ENCODE data around the gene NUPR1. TPM values are rescaled to one million over a fixed set of nuclear protein-coding genes. Genes with fewer than 3 reads are reported as not detected.

NUPR1 gene
- total and polyA plus RNA-seq, 2 of the 13 experiments (the other 11 are each of a cell fraction or from before 2014, with no cell fraction given): 18.0 to 25.6 TPM

DNA sequence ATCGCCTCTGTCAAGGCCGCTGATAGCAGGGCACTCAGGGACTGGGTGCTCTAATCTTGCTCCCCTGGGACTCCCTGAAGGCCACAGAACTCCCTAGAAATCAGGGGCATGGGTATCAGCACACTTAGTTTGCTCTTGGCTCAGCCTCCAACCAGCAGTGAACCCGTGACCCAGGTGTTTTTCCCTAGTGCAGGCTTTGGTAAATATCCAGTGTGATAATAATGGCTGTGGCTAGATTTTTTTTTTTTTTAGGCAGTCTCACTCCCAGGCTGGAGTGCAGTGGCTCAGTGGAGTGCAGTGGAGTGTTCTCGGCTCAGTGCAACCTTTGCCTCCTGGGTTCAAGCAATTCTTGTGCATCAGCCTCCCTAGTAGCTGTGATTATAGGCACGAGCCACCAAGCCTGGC lies 10.3 kb downstream of the NUPR1 start (continued):
- TF ChIP-seq, protein P1, sequence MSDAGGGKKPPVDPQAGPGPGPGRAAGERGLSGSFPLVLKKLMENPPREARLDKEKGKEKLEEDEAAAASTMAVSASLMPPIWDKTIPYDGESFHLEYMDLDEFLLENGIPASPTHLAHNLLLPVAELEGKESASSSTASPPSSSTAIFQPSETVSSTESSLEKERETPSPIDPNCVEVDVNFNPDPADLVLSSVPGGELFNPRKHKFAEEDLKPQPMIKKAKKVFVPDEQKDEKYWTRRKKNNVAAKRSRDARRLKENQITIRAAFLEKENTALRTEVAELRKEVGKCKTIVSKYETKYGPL (CRISPR knock-in tag; IDR thresholded peaks at IDR 0.05): no peak
- 0 out of 2 replicates have a peak, but pooled peaks have one; percentile 8 for TF ChIP-seq ZNF644 (CRISPR knock-in tag; IDR thresholded peaks at IDR 0.05; ENCODE audit: low read depth)
- TF ChIP-seq SRSF4 (IDR thresholded peaks at IDR 0.05; ENCODE audit: low read depth, low read length, poor library complexity, severe bottlenecking): no peak
- TF ChIP-seq MIXL1 (CRISPR knock-in tag; IDR thresholded peaks at IDR 0.05): no peak
- peak; percentile 79; the same call in 1 of the 2 replicates for TF ChIP-seq SMYD3 (CRISPR knock-in tag; IDR thresholded peaks at IDR 0.05)
- TF ChIP-seq, protein P2, sequence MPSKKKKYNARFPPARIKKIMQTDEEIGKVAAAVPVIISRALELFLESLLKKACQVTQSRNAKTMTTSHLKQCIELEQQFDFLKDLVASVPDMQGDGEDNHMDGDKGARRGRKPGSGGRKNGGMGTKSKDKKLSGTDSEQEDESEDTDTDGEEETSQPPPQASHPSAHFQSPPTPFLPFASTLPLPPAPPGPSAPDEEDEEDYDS (CRISPR knock-in tag; IDR thresholded peaks at IDR 0.05): 0 out of 2 replicates have a peak, but pooled peaks have one; percentile 17
- TF ChIP-seq, protein P3, sequence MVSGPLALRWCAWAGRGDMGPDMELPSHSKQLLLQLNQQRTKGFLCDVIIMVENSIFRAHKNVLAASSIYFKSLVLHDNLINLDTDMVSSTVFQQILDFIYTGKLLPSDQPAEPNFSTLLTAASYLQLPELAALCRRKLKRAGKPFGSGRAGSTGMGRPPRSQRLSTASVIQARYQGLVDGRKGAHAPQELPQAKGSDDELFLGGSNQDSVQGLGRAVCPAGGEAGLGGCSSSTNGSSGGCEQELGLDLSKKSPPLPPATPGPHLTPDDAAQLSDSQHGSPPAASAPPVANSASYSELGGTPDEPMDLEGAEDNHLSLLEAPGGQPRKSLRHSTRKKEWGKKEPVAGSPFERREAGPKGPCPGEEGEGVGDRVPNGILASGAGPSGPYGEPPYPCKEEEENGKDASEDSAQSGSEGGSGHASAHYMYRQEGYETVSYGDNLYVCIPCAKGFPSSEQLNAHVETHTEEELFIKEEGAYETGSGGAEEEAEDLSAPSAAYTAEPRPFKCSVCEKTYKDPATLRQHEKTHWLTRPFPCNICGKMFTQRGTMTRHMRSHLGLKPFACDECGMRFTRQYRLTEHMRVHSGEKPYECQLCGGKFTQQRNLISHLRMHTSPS (CRISPR knock-in tag; IDR thresholded peaks at IDR 0.05; ENCODE audit: low read depth): no peak
- TF ChIP-seq REPIN1 (CRISPR knock-in tag; IDR thresholded peaks at IDR 0.05; ENCODE audit: borderline replicate concordance, low read depth): no peak
- TF ChIP-seq ZNF501 (CRISPR knock-in tag; IDR thresholded peaks at IDR 0.05): 0 out of 2 replicates have a peak, but pooled peaks have one; percentile 62
- TF ChIP-seq THAP11 (CRISPR knock-in tag; IDR thresholded peaks at IDR 0.05): peak; percentile 49; the same call in 1 of the 2 replicates
- no peak for TF ChIP-seq U2AF1 (optimal IDR thresholded peaks at IDR 0.05; ENCODE audit: low read depth, low read length)
- TF ChIP-seq KAT7 (CRISPR knock-in tag; IDR thresholded peaks at IDR 0.05; ENCODE audit: borderline replicate concordance): no peak; the same call in 1 of the 2 replicates
- TF ChIP-seq CCAR2 (optimal IDR thresholded peaks at IDR 0.05; ENCODE audit: low read depth, low read length): no peak
- TF ChIP-seq ZNF615 (CRISPR knock-in tag; IDR thresholded peaks at IDR 0.05; ENCODE audit: borderline replicate concordance): no peak
- TF ChIP-seq ZNF468 (CRISPR knock-in tag; IDR thresholded peaks at IDR 0.05): no peak
- TF ChIP-seq, protein P4, sequence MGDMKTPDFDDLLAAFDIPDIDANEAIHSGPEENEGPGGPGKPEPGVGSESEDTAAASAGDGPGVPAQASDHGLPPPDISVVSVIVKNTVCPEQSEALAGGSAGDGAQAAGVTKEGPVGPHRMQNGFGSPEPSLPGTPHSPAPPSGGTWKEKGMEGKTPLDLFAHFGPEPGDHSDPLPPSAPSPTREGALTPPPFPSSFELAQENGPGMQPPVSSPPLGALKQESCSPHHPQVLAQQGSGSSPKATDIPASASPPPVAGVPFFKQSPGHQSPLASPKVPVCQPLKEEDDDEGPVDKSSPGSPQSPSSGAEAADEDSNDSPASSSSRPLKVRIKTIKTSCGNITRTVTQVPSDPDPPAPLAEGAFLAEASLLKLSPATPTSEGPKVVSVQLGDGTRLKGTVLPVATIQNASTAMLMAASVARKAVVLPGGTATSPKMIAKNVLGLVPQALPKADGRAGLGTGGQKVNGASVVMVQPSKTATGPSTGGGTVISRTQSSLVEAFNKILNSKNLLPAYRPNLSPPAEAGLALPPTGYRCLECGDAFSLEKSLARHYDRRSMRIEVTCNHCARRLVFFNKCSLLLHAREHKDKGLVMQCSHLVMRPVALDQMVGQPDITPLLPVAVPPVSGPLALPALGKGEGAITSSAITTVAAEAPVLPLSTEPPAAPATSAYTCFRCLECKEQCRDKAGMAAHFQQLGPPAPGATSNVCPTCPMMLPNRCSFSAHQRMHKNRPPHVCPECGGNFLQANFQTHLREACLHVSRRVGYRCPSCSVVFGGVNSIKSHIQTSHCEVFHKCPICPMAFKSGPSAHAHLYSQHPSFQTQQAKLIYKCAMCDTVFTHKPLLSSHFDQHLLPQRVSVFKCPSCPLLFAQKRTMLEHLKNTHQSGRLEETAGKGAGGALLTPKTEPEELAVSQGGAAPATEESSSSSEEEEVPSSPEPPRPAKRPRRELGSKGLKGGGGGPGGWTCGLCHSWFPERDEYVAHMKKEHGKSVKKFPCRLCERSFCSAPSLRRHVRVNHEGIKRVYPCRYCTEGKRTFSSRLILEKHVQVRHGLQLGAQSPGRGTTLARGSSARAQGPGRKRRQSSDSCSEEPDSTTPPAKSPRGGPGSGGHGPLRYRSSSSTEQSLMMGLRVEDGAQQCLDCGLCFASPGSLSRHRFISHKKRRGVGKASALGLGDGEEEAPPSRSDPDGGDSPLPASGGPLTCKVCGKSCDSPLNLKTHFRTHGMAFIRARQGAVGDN (CRISPR knock-in tag; IDR thresholded peaks at IDR 0.05): peak; percentile 28; the same call in 1 of the 2 replicates
- TF ChIP-seq, protein P5, sequence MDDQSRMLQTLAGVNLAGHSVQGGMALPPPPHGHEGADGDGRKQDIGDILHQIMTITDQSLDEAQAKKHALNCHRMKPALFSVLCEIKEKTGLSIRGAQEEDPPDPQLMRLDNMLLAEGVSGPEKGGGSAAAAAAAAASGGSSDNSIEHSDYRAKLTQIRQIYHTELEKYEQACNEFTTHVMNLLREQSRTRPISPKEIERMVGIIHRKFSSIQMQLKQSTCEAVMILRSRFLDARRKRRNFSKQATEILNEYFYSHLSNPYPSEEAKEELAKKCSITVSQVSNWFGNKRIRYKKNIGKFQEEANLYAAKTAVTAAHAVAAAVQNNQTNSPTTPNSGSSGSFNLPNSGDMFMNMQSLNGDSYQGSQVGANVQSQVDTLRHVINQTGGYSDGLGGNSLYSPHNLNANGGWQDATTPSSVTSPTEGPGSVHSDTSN (CRISPR knock-in tag; IDR thresholded peaks at IDR 0.05; ENCODE audit: borderline replicate concordance): no peak
- peak; percentile 61 for TF ChIP-seq ZNF629 (CRISPR knock-in tag; conservative IDR thresholded peaks at IDR 0.05)
- TF ChIP-seq MEIS2 (CRISPR knock-in tag; IDR thresholded peaks at IDR 0.05): no peak
- no peak for TF ChIP-seq CENPX (CRISPR knock-in tag; IDR thresholded peaks at IDR 0.05)
- TF ChIP-seq ZNF333 (CRISPR knock-in tag; IDR thresholded peaks at IDR 0.05; ENCODE audit: borderline replicate concordance): no peak
- TF ChIP-seq FIP1L1 (IDR thresholded peaks at IDR 0.05; ENCODE audit: borderline replicate concordance, insufficient read depth, low read depth, low read length): no peak
- peak; percentile 25; the same call in 1 of the 2 replicates for TF ChIP-seq ZFX (CRISPR knock-in tag; IDR thresholded peaks at IDR 0.05; ENCODE audit: low read depth)
